Fibroblast of mammary gland (primary cell): ENCODE results near the gene NT5C3A.

Source experiments
- DNase-seq: peaks from one replicate; pipeline ENCODE4 v3.0.0-alpha.2; 2010; ENCODE audit warnings: low read depth
- H3K4me3 ChIP-seq: 2 replicates; pipeline ENCODE4 v1.5.1; 2011; ENCODE audit warnings: low read depth, mild to moderate bottlenecking, low read length, moderate library complexity; ENCODE audit not compliant: control insufficient read depth
- CTCF ChIP-seq: conservative IDR thresholded peaks from 2 replicates; pipeline ENCODE4 v1.5.1; 2011; ENCODE audit warnings: low read depth, low read length, inconsistent platforms; ENCODE audit not compliant: control insufficient read depth, insufficient read depth

The NT5C3A gene

DNA sequence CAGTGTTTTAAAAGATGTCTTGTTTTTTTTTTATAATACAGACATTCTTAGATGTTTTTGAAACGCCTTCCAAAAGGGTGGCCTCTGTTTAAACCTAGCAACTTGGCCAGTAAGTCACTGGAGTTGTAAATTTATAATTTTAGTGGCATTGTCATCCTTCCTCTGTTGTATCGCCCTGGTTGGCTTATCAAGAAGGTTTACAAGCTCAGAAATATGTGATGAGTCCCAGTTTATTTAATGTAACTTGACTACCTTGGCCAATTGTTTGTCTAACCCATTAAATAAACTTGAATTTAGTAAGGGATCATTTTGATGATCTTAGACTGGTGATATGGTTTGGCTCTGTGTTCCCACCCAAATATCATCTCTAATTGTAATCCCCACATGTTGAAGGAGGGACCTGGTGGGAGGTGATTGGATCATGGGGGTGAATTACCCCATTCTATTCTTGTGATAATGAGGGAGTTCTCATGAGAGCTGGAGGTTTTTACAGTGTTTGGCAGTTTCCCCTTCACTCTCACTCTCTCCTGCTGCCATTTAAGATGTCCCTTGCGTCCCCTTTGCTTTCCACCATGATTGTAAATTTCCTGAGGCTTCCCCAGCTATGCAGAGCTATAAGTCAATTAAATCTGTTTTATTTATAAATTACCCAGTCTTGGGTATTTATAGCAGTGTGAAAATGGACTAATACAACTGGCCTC lies 13.4 kb upstream of the NT5C3A start:
- no peak for DNase-seq
- TF ChIP-seq CTCF: no peak
- H3K4me3 ChIP-seq: no peak overlapping the region

GRCh38 chr7:33073243-33073642 lies 10.7 kb upstream of the NT5C3A start:
- TF ChIP-seq CTCF: no peak
- no peak for DNase-seq
- H3K4me3 ChIP-seq: no peak overlapping the region

GRCh38 chr7:33072471-33072870 lies 9.9 kb upstream of the NT5C3A start:
- H3K4me3 ChIP-seq: no peak overlapping the region
- TF ChIP-seq CTCF: no peak
- DNase-seq: peak; percentile 77

DNA sequence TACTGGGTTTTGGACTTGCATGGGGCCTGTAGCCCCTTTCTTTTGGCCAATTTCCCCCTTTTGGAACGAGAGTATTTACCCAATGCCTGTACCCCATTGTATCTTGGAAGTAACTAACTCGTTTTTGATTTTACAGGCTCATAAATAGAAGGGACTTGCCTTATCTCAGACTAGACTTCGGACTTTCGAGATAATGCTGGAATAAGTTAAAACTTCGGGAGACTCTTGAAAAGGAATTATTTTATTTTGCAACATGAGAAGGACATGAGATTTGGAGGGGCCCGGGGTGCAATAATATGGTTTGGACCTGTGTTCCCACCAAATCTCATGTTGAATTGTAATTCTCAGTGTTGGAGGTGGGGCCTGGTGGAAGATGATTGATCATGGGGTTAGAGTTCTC lies 8.3 kb upstream of the NT5C3A start:
- TF ChIP-seq CTCF: no peak
- DNase-seq: no peak
- H3K4me3 ChIP-seq: no peak overlapping the region

GRCh38 chr7:33070277-33070676 lies 7.7 kb upstream of the NT5C3A start:
- no peak overlapping the region for H3K4me3 ChIP-seq
- DNase-seq: no peak
- TF ChIP-seq CTCF: no peak

DNA sequence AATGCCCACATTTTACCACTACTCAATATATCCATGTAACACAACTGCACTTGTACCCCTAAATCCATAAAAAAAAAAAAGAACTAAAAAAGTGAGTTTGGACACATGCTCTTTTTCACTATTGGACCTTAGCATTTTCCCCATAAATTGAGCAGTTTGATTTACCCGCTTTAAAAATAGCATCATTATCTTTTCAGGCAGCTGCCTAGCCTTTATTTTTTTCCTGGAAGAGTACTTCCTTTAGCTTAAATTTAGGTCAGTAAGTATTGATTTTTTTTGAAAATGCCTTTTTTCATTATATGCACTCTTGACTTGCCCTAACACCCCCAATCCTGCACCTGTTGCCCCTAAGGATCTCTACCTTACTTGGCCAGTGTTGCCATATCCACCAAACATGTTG lies 5.3 kb upstream of the NT5C3A start:
- DNase-seq: no peak
- no peak for TF ChIP-seq CTCF
- no peak overlapping the region for H3K4me3 ChIP-seq

DNA sequence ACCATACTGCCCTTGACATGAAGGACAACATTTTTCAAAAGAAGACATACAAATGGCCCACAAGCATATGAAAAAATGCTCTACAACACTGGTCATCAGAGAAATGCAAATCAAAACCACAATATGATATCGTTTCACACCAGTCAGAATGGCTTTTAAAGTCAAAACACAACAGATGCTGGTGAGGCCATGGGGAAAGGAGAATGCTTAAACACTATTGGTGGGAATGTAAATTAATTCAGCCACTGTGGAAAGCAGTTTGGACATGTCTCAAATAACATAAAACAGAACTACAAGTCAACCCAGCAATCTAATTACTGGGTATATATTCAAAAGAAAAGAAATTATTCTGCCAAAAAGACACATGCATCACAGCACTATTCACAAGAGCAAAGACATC lies 4.2 kb upstream of the NT5C3A start:
- DNase-seq: no peak
- TF ChIP-seq CTCF: no peak
- H3K4me3 ChIP-seq: no peak overlapping the region
